Keratinocyte (primary cell): ENCODE results near the gene GDPD4.

Experiments
- EZH2 ChIP-seq: IDR thresholded peaks from one replicate; pipeline ENCODE4 v1.6.1; 2012; ENCODE audit warnings: inconsistent platforms, mild to moderate bottlenecking, low read length, moderate library complexity
- TF ChIP-seq, protein P1 (sequence below), 3 experiments: IDR thresholded peaks in 1 of 3; conservative IDR thresholded peaks in 1 of 3; optimal IDR thresholded peaks in 1 of 3; 2 replicates in 2 of 3; 3 replicates in 1 of 3; pipeline versions ENCODE3 to v1.5.1; 2011; ENCODE audit warnings: low read length in 3 of 3, mild to moderate bottlenecking in 3 of 3, moderate library complexity in 2 of 3, control low read depth in 1 of 3, inconsistent platforms in 1 of 3; ENCODE audit not compliant: insufficient read depth in 2 of 3; ENCODE audit errors: extremely low read depth in 1 of 3

GRCh38 chr11:77230878-77231605, 70.4 kb downstream of the GDPD4 start:
- TF ChIP-seq, protein P1, sequence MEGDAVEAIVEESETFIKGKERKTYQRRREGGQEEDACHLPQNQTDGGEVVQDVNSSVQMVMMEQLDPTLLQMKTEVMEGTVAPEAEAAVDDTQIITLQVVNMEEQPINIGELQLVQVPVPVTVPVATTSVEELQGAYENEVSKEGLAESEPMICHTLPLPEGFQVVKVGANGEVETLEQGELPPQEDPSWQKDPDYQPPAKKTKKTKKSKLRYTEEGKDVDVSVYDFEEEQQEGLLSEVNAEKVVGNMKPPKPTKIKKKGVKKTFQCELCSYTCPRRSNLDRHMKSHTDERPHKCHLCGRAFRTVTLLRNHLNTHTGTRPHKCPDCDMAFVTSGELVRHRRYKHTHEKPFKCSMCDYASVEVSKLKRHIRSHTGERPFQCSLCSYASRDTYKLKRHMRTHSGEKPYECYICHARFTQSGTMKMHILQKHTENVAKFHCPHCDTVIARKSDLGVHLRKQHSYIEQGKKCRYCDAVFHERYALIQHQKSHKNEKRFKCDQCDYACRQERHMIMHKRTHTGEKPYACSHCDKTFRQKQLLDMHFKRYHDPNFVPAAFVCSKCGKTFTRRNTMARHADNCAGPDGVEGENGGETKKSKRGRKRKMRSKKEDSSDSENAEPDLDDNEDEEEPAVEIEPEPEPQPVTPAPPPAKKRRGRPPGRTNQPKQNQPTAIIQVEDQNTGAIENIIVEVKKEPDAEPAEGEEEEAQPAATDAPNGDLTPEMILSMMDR (optimal IDR thresholded peaks at IDR 0.05 in 1 of 3, IDR thresholded peaks at IDR 0.05 in 1 of 3, conservative IDR thresholded peaks at IDR 0.05 in 1 of 3; ENCODE audit: extremely low read depth in 1 of 3, insufficient read depth in 2 of 3, low read length in 3 of 3): no peak
- no peak for TF ChIP-seq EZH2
